Measurements from ENCODE around the gene CDH22.

Gene CDH22

DNA sequence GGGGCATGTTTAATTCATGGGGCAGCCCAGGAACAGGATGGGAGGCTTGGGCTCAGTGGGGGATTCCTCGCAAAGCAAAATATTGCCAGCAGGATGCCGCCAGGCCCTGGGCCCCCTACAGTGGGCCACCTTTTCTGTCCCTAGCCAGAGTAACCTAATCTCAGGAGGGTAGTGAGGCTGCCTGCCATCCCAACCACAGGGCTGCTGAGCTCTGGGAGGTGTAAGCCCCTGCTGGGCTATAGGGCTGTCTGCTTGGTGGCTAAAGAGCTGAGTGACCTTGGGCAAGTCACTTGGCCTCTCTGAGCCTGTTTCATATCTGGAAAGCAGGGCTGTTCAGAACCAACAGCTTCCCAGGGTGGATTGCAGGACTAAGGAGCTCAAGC, 35.7 kb upstream of the CDH22 start:
- no peak for DNase-seq (ENCODE audit: low read depth)

DNA sequence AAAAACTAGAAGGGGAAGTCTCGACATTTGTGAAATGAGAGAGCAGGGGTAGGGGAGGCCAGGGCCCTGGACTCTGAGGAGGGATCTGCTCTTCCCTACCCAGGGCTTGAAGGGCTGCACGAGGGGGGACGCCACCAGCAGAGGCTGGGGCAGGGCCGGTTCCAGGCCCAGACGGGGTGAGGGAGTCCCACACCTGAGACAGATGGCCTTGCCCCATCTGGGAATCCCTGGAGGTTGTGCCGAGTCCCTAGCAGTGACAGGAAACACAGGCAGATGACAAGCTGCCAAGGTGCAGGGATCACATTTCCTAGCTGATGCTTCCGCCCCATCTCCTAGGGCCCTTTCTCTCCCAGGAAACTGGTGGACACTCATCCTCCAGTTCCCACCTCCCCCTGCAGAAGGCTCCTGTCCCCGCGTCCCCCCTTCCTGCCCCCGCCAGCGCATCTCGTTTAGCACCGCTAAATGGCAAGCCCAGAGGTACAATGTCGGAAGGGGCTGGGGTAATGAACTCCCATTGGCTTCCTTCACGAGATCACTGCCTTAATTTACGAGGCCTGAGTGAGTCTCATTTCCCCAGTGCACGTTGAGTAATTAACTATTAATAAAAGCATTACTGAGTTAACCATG, 35.2 kb upstream of the CDH22 start:
- no peak for DNase-seq (ENCODE audit: low read depth)

DNA sequence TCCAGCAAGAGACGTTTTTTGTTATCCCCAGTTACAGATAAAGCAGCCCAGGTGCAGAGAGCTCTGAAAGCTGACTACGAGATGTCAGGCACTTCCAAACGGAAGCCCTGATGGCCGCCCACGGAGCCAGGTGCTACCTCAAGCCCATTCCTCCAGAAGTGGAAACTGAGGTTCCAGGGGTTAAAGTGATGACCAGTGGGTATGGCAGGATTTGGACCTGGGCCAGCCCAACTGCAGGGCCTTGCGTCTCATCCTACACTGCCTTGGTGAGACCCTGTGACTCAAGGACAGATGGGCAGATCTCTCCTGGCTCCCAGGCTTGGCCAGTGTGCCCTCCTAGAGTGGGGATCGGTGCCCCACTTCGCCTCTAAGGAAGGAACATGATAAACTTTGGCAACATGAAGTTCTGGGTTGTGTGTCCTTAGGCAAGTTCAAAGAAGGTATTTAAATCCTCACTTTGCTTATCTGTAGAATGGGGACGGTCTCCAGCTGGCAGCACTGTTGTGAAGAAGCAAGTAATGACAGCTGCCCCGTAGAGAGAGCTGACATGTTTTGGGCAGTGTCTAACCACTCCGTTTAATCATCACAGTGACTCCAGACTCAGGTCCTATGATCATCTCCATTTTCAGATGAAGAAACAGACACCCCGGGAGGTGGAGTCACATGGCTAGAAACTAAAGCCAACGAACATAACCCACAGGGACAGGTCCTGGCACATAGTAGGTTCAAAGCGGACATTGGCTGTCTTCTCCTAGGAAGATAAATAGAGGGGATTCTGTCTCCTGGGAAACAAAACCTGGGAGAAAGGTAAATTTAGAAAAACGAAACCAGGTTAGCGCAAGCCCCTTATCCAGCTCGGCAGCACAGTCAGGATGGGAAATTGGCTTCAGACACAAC, 34.4 kb upstream of the CDH22 start:
- DNase-seq (ENCODE audit: low read depth) = no peak

DNA sequence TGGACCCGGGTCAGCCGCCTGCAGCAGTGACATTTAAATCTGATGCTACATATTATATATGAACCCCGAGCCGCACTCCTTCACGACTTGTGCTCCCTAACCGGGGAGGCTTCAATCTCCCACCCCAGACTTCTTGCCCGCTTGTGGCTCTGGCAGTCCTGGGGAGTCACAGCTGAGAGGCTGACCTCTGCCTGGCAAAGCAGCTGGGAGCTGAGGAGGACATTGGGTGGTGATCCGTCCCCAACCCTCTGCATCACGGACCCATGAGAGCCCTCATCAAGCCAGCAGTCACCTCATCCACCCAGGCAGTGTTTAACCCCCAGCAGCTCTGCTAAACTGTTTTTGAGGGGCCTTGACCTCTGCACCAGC, 33.7 kb upstream of the CDH22 start:
- no peak for DNase-seq (ENCODE audit: low read depth)

DNA sequence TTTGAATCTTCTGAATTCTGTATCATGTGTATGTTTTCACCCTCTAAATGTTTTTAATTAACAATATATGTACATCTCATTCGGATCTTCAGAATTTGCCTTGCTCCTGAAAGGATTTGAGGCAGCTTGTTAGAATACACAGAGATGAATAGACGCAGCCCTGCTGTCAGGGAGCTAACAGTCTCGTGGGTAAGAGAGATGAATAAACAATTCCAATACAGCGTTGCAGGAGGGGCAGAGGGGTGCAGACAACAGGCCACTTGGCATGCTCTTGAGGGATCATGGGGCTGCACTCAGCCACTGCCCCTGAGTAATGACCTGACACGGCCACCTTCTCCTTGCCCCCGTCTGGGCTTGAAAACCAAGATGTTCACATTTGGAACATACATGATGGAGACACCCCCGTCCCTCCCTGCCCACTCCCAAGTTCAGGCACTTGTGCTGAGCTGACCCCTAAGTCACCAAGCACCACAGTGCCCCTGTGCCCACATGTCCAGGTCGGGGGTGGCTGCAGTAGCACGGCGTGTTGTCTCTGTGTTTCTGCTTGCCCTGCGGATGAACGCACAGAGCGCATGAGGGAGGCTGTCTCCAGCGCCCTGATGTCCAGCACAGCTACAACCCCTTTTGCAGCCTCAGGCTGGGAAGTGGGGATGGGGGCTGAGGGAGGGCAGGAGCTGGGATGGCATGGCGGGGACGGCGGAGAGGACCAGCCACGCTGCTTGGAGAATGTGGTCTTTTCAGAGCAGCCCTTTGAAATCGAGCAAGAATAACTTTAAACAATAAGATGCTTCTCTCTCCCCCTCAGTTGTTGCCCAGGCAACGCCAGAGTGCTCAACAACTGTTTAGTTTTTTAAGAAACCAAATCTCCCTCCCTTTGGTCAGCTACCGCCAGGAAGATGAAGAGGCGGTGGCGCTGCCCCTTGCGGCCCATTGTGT, 33.0 kb upstream of the CDH22 start:
- DNase-seq (ENCODE audit: low read depth) = no peak

DNA sequence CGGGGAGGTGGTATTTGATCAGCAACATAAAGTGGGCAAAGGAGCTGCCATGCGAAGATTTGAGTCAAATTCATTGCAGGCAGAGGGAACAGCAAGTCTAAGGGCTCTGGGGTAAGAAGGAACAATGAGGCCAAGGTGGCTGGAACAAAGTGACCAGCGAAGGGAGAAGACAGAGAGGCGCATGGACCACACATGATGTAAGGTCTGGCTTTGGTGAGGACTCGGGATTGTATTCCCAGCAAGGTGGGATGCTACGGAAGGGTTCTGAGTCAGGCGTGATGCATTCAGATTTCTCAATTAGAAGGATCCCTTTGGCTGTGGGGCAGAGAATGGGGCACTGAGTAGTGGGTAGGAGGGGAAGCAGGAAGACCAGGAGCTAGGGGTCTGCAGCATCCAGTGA, 30.7 kb upstream of the CDH22 start:
- no peak for DNase-seq (ENCODE audit: low read depth)

DNA sequence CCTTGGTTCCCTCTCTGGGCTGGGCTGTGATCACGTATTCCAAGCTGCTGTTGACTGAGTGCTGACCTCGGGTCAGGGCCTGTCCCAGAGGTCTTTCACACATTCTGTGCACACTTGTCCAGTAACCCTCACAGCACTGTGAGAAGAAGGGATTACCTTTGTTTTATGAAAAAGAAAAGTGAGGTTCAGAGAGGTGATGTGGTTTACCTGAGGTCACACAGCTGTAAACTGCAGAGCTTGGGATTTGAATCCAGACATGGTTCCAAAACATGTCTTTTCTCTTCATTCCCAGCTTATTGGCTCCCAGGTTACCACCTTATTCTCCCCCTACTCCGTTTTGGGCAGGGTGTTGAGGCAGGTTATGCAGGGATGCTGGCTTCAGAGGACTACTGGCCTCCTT, 28.4 kb upstream of the CDH22 start:
- DNase-seq (ENCODE audit: low read depth) = no peak

DNA sequence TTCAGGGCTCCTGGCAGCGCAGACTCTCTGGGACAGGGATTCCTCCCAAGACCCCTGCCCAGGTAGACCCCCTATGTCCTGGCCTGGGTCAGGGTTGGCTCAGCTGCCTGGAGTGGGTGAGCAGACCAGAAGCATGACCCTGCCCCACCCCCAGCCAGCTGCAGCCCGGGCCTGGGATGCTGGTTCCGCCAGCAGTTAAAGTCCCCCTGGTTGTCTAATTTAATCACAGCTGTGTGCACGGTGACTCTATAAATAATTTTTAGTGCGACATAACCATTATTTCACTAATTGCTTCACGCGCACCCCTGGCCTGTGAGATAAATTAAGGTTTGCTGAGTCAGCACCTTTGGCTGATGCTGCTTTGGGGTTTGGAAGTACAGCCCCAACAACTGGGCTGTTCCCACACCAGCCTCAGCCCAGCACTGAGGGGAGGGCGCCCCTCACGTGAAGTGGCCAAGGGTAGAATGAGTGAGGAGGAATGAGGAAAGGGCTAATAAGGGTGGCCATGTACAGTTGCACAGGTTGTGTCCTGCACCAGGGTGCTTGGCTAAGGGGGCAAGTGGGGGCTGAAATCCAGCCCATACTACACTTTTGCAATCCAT, 26.1 kb upstream of the CDH22 start:
- no peak for DNase-seq (ENCODE audit: low read depth)

DNA sequence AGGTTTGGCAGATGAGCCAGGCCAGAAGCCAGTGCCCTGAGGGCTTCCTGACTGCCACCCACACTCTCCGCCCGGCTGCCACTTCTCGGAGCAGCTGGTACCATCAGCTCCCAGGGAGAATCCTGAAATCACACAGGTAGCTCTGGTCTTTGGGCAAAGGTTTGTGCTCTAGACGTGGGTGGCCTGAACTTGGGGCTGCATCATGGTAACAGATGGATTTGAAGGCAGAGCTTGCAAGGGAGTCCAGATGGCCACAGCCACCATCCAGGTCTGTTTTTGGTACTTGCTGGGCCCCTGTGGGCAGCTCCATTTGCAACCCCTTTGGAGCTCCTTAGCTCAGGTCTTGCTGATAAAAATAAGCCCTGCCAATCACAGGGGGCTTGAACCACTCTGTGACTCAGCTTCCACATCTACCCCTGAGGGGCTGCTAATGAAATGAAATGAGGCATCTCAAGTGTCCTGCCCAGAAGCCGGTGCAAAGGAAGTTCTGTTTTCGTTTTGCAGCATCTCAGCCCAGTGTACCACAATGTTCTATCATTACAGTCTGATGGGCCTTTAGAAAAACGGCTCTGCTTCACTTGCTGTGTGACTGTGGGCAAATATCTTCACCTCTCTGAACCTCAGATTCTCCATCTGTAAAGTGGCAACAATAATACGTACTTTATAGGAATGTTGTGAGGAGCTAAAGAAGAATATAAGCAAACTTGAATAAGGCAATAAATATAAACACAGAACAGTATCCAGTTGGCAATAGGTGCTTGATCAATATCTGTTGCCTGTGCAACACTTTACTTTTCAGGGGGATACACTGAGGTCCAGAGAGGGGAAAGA, 25.1 kb upstream of the CDH22 start:
- DNase-seq (ENCODE audit: low read depth) = no peak

DNA sequence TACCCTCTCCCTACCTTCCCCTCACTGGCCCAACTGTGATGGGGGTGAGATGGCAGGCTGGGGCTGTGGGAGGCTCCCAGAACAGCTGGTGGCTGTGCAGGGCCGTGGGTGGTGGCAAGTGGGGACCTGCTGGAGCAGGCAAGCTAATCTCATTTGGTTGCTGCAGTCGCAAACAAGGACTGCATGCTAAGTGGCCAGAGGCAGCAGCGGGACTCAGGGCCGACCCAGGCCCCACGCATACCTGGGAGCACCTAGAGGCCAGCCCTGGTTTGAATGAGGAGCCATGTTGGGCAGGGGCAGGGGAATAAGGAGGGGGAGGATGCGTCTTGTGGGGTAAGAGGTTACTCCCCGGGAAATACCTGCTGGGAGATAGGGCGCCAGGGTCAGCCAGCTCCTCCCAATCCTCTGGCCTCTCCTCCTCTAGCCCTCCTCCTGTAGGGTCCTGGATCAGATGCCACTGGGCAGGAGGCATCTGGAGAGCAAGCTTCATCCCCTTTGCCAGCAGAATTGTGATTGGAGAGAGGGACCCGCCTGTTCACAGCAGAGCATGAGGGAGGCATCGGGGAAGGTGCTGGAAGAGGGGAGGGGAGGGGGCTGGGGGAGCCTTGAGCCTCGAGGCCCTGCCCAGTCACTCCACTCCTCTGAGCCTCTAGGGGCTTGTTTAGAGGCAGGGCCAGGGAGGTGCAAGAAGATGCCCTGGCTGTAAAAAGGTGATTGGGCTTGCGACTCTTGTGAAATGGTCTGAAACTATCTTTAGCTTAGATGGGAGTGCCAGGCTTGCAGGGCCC, 24.3 kb upstream of the CDH22 start:
- DNase-seq (ENCODE audit: low read depth) = no peak

DNA sequence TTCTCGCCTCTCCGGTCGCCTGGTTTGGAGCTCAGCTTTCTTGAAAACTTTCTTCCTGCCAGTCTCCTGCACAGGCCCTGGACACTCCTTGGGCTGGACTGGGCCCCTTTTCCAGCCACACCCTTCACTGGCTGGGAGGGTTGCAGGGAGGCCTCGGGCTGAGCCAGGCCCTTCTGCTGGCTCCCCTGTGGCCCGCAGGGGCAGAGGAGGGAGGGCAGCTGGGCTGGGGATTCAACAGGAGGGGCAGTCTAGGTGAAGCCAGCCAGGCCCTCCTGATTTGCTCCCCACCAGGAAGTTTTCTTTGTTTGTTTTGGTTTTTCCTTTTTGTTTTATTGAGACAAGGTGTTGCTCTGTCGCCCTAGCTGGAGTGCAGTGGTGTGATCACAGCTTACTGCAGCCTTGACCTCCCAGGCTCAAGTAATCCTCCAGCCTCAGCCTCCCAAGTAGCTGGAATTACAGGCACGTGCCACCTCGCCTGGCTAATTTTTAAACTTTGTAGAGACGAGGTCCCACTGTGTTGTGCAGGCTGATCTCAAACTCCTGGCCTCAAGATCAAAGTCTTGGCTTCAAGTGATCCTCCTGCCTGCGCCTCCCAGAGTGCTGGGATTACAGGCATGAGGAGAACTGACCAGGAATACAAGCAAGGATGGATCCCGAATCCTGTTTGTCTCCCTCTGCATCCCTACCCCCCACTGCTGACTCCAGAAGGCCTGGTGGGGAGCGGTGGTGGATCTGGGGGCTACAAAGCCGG, 23.5 kb upstream of the CDH22 start:
- DNase-seq (ENCODE audit: low read depth) = no peak

DNA sequence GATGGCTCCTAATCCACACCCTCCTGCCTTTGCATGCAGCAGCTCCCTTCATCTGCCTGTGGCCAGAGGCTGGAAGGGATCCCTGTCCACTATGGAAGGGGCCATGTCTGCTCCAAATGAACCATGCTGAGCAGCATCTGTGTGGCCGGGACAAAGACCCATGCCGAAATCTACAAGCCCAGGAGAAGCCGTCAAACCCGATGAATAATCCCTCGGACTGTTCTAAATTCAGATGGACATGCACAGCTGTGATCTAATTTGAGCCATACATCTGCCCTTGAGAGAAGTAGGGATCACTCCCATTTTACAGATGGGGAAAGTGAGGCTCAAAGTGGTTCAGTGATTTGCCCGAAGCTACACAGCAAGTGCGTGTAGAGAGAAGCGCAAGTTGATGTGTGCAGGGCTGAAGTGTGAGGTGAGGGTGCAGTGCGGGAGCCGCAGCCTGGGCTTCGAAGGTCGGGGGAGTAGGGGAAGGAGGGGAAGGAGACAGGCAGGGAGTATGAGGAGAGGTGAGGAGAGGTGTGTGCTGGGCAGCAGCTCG, 22.6 kb upstream of the CDH22 start:
- no peak for DNase-seq (ENCODE audit: low read depth)

DNA sequence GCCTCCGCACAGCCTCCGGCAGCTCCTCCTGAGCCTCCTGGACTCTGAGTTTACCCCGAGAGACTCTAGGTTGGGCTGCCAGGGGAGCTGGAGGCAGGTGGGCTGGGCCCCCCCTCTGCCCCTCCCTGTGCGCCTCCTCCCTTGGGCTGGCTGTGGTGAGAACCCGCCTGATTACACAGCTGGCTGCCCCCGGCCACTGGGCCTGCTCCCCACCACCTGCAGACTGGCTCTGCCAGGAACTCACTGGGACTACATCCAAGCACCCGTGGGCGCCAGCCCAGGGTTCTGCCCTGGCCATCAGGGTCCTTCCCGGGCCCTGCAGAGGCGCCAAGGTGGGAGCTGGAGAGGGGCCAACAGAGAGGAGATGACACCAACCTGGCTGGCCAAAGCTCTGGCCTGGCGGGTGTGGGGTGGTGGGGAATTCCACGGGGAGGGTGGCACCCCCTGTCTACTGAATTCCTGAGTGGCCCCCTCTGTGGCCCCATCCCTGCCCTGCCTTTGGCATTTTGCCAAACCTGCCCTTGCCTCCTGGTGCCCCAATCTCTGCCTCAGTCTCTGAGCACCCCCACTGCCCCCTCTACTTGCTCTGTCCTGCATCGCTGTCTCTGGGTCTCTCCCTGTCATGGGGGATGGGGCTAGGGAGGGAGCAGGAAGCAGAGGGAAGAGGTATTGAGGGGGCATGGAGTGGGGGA, 21.9 kb upstream of the CDH22 start:
- DNase-seq (ENCODE audit: low read depth) = no peak

DNA sequence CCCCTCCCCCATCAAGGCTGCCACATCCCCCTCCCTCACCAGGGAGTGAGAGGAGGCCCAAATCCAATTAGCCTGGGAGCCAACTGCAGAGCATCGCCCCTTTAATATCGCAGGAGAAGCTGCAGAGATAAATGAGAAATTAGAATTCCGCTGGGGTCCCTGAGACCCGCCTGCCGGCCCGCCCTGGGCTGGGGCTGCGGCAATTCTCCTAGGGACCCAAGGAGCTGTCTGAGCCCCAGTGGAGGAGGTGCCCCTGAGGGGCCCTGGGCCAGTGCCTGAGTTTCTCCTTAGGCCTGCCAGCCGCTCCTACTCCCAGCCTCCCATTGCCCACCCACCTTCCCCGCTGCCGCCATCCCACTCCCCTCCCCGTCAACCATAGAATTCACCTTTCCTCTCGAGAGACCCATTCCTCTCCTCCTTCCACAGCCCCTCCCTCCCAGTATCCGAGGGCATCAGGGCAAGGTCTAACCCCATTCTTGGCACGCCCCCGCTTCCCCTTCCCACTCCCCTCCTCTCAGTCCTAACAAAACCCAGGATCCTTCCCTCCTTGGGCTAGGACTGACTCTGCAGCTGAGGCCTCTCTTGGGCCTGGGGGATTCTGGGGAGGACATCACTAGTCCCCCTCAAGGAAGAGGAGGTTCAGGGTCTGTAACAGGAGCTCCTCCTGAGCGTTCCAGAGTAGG, 20.0 kb upstream of the CDH22 start:
- no peak for DNase-seq (ENCODE audit: low read depth)

DNA sequence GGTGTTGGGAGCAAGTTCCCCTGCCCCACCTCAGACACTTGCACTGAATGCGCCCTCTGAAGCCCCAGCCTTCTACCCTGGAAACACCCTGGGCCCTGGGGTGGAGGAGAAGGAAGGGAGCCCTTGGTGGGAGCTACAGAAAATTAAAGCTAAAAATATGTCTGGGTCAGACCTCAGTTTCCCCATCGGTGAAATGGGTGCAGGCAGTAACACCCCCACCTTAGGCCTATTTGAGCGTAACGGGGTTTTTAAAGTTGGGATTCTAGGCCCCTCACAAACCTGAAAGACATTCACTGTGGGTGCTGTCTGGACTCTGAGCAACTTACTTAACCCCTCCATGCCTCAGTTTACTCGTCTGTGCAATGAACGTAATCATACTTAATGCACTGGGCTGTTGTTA, 19.3 kb upstream of the CDH22 start:
- no peak for DNase-seq (ENCODE audit: low read depth)

DNA sequence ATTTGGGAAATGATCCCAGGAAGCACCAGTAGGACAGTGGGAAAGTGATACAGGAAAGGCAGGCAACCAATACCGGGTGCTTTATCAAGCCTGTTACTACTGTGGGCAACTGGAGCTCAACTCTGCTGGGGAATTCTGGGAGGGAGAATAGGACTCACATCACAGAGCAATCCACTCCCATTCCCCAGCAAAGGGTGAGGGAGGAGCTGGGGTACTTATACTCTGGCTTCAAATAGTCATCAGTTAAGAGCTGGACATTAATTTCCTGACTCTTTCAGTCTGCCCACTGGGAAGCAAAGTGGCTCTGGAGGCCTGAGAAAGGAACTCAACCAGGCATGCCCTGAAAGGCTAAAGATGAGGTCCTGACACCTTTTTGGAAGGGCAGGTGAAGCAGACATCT, 17.5 kb upstream of the CDH22 start:
- no peak for DNase-seq (ENCODE audit: low read depth)

DNA sequence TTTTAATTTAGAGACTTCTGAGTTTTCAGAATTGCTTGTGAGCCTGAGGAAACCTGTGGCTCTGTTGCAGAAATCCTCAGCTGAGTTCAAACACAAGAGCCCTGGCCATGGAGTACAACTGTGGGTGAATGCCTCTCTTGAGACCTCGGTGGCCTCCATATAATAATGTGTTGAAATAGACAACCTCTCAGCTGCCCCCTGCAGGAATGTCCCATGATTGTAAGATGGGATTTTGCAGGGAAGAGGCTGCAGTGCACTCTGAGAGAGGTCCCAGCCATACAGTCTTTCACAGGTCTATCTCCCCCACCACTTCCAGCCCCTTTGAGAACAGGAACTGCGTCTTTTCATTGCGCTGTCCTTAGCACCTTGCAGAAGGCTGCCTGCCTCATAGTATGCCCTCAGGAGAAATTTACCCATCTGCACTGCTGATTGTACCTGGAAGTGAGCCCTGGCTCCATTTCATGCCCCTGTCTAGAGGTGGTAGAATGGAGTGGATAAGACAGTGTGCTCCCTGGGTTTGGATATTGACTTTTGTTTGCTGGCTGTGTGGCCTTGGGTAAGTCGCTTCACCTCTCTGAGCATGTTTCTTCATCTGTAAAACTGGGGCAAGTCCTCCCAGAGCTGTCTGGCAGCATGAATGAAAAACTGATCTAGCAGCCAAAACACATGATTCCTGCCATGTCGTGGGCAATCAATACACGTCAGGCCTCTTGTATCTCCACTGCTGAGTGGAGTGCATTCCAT, 16.8 kb upstream of the CDH22 start:
- no peak for DNase-seq (ENCODE audit: low read depth)

DNA sequence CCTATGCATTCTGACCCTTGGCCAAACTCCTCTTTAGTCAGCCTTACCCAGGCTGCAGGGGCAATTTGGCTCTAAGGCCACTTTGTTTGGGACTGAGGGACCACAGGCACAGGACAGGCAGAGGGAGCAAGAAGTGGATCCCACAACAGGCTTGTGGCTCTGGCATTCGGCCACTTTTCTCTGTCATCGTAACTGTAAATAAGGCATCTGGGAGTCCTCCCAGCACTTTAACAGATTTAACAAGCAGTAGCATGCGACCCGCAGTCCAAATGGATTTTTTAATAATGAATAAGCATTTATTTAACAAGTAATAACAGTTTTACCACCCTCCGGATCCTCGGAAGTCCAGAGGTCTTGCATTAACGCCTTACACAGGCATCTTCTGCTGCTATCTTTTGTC, 16.1 kb upstream of the CDH22 start:
- no peak for DNase-seq (ENCODE audit: low read depth)

All from stimulated activated CD8-positive, alpha-beta memory T cell treated with anti-CD3 and anti-CD28 coated beads, Interleukin-4, amount 100 ng/mL, for 24 hours (primary cell).